PFSK-1 (cell line): ENCODE measurements around the gene LRRC70.

Source experiments
- POLR2AphosphoS5 ChIP-seq: IDR thresholded peaks from 2 replicates; pipeline ENCODE4 v1.6.1; 2012; ENCODE audit warnings: low read depth, mild to moderate bottlenecking, control low read depth, low read length, moderate library complexity
- REST ChIP-seq, 2 experiments: IDR thresholded peaks; 2 replicates each; pipeline versions ENCODE4 v1.6.1 to v1.8.0; 2011 to 2012; ENCODE audit warnings: low read depth in 2 of 2, low read length in 2 of 2, control low read depth in 1 of 2, inconsistent platforms in 1 of 2, mild to moderate bottlenecking in 1 of 2, moderate library complexity in 1 of 2; ENCODE audit not compliant: insufficient read depth in 1 of 2

GRCh38 chr5:62576570-62577170 lies 1.9 kb upstream of the LRRC70 start:
- TF ChIP-seq POLR2AphosphoS5 (no peak), REST (IDR thresholded peaks at IDR 0.05; ENCODE audit: insufficient read depth in 1 of 2, low read depth in 2 of 2, low read length in 2 of 2) (no peak)
